Body of pancreas (tissue), 4 donors: Measurements from ENCODE around the gene ANKDD1B.

Experiments used
- CTCF ChIP-seq, 7 experiments: fragments of 450-650 bp in 4 of 7; fragments of 200-600 bp in 3 of 7; sonication (generic) in 3 of 7; IDR thresholded peaks; one replicate each; pipeline ENCODE4 v1.5.1; 2016 to 2019; ENCODE audit warnings: antibody characterized with exemption in 7 of 7
- POLR2A ChIP-seq, 3 donors: fragments of 450-650 bp; IDR thresholded peaks; one replicate each; pipeline ENCODE4 v1.6.1; 2016; ENCODE audit warnings: antibody characterized with exemption in 3 of 3, mild to moderate bottlenecking in 2 of 3

GRCh38 chr5:75639535-75640311, 28.5 kb downstream of the ANKDD1B start:
- TF ChIP-seq POLR2A (IDR thresholded peaks at IDR 0.05) (no peak), CTCF (IDR thresholded peaks at IDR 0.05) (no peak)
